Measurements from ENCODE around the gene LGALS16.

DNA sequence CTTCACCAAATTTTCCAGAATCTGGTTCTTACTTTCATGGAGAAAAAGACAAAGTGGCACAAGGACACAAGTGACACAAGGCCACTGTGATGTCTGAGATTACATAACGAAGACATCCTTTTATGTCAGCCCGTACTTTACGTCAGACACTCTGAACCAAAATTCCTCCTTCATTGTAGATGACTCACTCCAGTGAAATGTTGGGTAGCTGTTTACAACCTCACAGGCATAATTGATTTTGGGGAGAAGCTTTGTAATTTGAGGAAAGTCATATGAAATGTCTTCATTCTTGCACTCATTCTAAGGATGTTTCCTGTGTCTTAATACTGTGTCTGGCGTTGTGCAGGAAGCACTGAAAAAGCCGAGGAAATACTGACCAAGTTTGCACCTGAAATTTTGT lies 28.6 kb downstream of the LGALS16 start:
- TF ChIP-seq POLR2AphosphoS5 (IDR thresholded peaks at IDR 0.05; ENCODE audit: low read depth, low read length) (no peak), TAF1 (IDR thresholded peaks at IDR 0.05; ENCODE audit: borderline replicate concordance, low read depth, low read length) (no peak)
